IPS-18c (cell line): ENCODE measurements around the gene LCN15.
A peak's percentile ranks its signal among the peaks of the same experiment; 100 is the strongest.
"Not testable (repeated sequence)": the region's sequence is repeated elsewhere in the genome, so short reads cannot be mapped to it uniquely, and the experiment has no call there.

ENCODE experiments used
- H3K4me3 ChIP-seq: 2 replicates; pipeline ENCODE4 v1.7.0; 2013; ENCODE audit warnings: low read depth, mild to moderate bottlenecking, low read length, moderate library complexity; ENCODE audit not compliant: insufficient read depth
- H3K9me3 ChIP-seq: one replicate; pipeline ENCODE4 v1.6.1; 2013; ENCODE audit warnings: mild to moderate bottlenecking, low read length, moderate library complexity; ENCODE audit not compliant: control insufficient read depth, insufficient read depth

LCN15 gene

GRCh38 chr9:136796775-136797347, 32.5 kb upstream of the LCN15 start:
- not testable (repeated sequence) for H3K4me3 ChIP-seq, H3K9me3 ChIP-seq

- no peak within 1 kb of the TSS for H3K4me3 ChIP-seq
These were observed 32.0 kb upstream of the LCN15 start, which contains the start of gene CCDC183 for GRCh38 chr9:136796238-136796774. Gene CCDC183 (plus strand): TSS chr9:136796338. CDS start chr9:136796398, 60 bp downstream.

GRCh38 chr9:136795000-136795348, 30.7 kb upstream of the LCN15 start:
- no peaks in the 10 kb centered on the region for H3K9me3 ChIP-seq

More at GRCh38 chr9:136796238-136796774, 32.0 kb upstream of the LCN15 start, which contains the start of gene CCDC183:
- H3K9me3 ChIP-seq = no peaks in the 10 kb centered on the region

GRCh38 chr9:136794281-136794999, 30.1 kb upstream of the LCN15 start:
- no peak overlapping the region for H3K4me3 ChIP-seq
- H3K9me3 ChIP-seq = no peaks in the 10 kb centered on the region

More at GRCh38 chr9:136795000-136795348, 30.7 kb upstream of the LCN15 start:
- H3K4me3 ChIP-seq = no peak overlapping the region

GRCh38 chr9:136793086-136793946, 29.0 kb upstream of the LCN15 start:
- Histone ChIP-seq H3K4me3 (no peak overlapping the region), H3K9me3 (no peaks in the 10 kb centered on the region)

- no peak overlapping the region for H3K4me3 ChIP-seq
These were observed 28.2 kb upstream of the LCN15 start for GRCh38 chr9:136792321-136793085.

GRCh38 chr9:136791516-136792276, 27.4 kb upstream of the LCN15 start:
- Histone ChIP-seq H3K9me3 (no peaks in the 10 kb centered on the region), H3K4me3 (peak overlapping the region; percentile 92)

More at GRCh38 chr9:136792321-136793085, 28.2 kb upstream of the LCN15 start:
- no peaks in the 10 kb centered on the region for H3K9me3 ChIP-seq

GRCh38 chr9:136790640-136791515, 26.6 kb upstream of the LCN15 start, which contains the start of gene TMEM141:
Gene TMEM141 (plus strand): TSS chr9:136791344. CDS start chr9:136791371, 27 bp downstream.
- H3K4me3 ChIP-seq = peak within 1 kb of the TSS; percentile 92
- no peaks in the 10 kb centered on the region for H3K9me3 ChIP-seq

- no peak overlapping the region for H3K4me3 ChIP-seq
These were observed 25.2 kb upstream of the LCN15 start for GRCh38 chr9:136789523-136789937.

GRCh38 chr9:136788644-136789522, 24.6 kb upstream of the LCN15 start:
- not testable (repeated sequence) for H3K9me3 ChIP-seq, H3K4me3 ChIP-seq

More at GRCh38 chr9:136789523-136789937, 25.2 kb upstream of the LCN15 start:
- H3K9me3 ChIP-seq = no peaks in the 10 kb centered on the region

- Histone ChIP-seq H3K9me3 (no peaks in the 10 kb centered on the region), H3K4me3 (no peak overlapping the region)
These were observed 23.5 kb upstream of the LCN15 start for GRCh38 chr9:136787690-136788400.

GRCh38 chr9:136786983-136787382, 22.7 kb upstream of the LCN15 start:
- not testable (repeated sequence) for H3K4me3 ChIP-seq, H3K9me3 ChIP-seq

GRCh38 chr9:136786451-136786850, 22.1 kb upstream of the LCN15 start:
- no peak overlapping the region for H3K4me3 ChIP-seq
- no peaks in the 10 kb centered on the region for H3K9me3 ChIP-seq
